C1 segment of cervical spinal cord (tissue), 14 donors: ENCODE data around the gene ENDOV.

Source experiments
- DNase-seq, 14 donors: peaks; one replicate each; lab custom pipeline; 2025; lab: John Stamatoyannopoulos, UW

Gene ENDOV

DNA sequence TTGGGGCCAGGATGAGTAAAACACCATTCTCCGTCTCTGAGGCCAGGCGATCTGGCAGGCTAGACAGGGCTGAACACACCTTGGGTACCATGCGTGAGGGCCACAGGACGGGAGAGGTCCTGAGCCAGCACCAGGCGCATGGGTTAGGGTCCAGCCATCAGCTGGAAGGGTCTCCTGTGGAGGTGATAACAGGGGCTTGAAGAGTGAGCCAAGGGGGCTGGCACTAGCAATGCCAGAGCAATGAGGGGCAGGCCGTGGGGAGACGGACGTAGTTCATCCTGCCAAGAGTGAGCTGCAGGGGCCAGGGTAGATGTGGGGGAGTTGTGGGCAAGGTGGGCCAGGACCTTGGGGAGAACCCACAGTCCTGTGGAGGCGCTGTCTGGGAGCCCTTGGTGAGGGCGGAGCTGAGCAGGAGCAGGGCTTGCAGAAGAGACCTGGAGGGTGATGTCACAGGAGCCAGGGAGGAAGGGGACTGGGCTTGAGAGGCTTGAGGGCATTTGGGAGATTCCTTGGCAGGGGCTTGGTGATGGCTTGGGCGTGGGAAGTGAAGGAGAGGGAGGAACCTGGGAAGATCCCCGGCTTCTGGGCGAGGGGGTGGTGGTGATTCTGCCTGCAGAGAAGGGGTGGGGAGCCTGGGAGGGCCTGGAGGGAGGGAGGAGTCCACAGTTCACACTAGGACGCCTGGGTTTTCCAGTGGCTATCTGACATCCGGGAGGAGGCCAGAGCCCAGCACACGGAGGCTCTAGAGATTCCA lies 67.8 kb downstream of the ENDOV start:
- DNase-seq: no peak

DNA sequence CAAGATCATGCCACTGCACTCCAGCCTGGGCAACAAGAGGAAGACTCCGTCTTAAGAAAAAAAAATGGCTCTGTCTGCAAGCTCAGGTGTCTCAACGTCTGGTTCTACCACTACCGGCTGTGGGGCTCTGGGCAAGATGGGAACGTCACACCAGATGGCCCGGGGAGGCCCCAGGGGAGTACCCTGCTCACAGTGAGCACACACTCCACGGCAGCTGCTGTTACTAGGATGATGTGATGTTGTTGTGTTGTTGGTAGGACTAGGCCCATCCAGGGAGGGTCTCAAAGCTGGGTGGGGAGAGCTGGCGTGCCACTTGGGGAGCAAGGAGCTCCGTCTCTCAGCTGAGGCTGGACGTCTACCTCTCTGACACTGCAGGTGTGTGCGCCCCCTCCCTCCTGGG lies 70.9 kb downstream of the ENDOV start:
- no peak for DNase-seq

DNA sequence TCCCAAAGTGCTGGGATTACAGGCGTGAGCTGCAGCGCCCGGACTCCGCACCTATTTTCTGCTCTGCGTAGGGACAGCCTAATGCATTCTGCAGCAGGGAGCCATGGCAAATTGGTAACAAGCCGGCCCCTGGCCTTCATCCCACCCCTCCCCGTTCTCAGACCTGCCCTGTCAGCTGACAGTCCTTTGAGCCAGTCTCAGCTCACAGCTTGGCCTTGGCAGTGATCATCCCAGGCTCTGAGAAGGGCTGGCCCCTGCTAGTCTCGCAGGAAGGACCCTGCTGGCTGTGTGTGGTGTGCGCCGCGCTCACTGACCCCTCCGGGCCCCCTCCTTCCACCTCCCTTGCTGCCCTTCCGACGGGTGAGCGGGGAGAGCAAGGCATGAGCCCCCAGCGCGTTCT lies 71.7 kb downstream of the ENDOV start:
- no peak for DNase-seq

DNA sequence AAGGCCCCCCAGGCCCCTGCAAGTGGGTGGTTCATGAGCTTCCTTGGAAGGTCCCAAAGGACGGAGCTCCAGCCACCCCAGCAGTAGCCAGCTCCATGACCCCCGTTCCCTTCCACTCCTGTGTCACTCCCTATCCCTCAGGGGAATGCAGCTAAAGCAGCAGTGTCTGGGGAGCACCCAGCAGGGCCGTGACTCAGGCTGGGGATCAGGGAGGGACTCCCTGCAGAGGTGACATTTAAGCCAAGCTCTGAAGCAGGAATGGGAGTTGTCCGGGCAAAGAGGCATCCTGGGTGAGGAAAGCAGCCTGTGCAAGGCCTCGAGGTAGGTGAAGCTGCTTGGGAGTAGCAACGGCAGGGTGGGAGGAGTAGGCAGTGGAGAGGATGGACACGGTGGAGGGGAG lies 72.5 kb downstream of the ENDOV start:
- DNase-seq: no peak
